Activated naive CD8-positive, alpha-beta T cell treated with anti-CD3 and anti-CD28 coated beads, Interleukin-2, amount 50 U/mL, for 24 hours (primary cell): Measurements from ENCODE around the gene UGP2.
"Not testable (repeated sequence)": the region's sequence is repeated elsewhere in the genome, so short reads cannot be mapped to it uniquely, and the experiment has no call there.

Experiments
- ATAC-seq: fragments of 150-1000 bp; cut with Tn5 transposase; one replicate; pipeline ENCODE4 v1.10.0; 2021
- DNase-seq: peaks from one replicate; pipeline ENCODE4 v3.0.0; 2021
- H3K27ac Mint-ChIP-seq: one replicate; pipeline ENCODE4 v1.8.0; 2021; ENCODE audit warnings: mild to moderate bottlenecking, mixed read lengths
- H3K27me3 Mint-ChIP-seq: one replicate; pipeline ENCODE4 v1.8.0; 2021; ENCODE audit warnings: mixed read lengths
- H3K36me3 Mint-ChIP-seq: one replicate; pipeline ENCODE4 v1.8.0; 2021; ENCODE audit warnings: low read depth, mixed read lengths
- H3K4me1 Mint-ChIP-seq: one replicate; pipeline ENCODE4 v1.8.0; 2021; ENCODE audit warnings: mixed read lengths
- H3K4me3 Mint-ChIP-seq: one replicate; pipeline ENCODE4 v1.8.0; 2021; ENCODE audit warnings: mild to moderate bottlenecking, moderate library complexity, mixed read lengths
- H3K9me3 Mint-ChIP-seq: one replicate; pipeline ENCODE4 v1.8.0; 2021; ENCODE audit warnings: mixed read lengths

Gene UGP2

DNA sequence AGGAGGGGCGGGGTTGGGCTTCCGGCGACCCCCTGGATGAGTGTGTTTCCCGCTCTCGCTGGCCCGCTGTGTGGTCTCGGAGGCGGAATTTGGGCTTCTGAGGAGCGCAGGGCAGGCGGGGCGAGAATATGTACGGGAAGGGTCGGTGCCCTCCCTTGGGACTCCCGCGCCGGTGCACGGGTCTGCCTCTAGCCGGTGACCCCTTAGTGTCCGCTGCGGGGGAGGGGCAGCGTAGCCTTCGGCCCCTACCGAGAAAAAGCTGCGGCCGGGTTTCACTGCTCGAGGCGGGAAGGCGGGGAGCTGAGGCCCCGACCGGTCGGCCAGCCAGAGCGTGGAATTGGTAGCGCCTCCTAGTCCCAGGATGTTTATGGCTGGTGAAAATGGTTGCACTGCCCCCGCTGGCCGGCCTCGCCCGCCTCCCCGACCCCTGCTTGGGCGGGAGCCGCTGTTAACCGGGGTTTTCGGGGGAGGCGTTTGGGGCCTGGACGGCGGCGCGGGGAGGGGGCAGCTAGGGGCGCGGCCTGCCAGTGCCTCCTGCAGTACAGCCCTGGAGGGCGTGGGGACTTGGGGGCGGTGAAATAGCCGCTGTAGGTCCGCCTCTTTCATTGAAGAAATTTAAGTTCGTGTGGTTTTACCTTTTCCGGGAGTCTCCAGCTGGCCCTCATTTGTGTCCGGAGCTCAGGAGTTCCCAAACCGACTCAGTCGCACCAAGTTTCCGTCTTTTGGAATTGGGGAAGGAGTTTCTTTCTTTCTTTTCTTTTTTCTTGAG is at the start of gene UGP2:
TSS of gene UGP2 (plus strand) at position 643 of the 769 bp plus-strand sequence. CDS start 290 bp downstream, outside the sequence.
- H3K9me3 Mint-ChIP-seq, result no peaks in the 10 kb centered on the region
- peak; percentile 84 for DNase-seq
- peaks cover 48% of the 10 kb centered on the region for H3K4me1 Mint-ChIP-seq
- peak within 1 kb of the TSS; percentile 92 for H3K4me3 Mint-ChIP-seq
- H3K27ac Mint-ChIP-seq, result peak within 1 kb of the TSS; percentile 94
- peak; percentile 78 for ATAC-seq
- H3K27me3 Mint-ChIP-seq, result no peaks in the 10 kb centered on the region
- peaks cover 10% of the 10 kb centered on the region for H3K36me3 Mint-ChIP-seq

DNA sequence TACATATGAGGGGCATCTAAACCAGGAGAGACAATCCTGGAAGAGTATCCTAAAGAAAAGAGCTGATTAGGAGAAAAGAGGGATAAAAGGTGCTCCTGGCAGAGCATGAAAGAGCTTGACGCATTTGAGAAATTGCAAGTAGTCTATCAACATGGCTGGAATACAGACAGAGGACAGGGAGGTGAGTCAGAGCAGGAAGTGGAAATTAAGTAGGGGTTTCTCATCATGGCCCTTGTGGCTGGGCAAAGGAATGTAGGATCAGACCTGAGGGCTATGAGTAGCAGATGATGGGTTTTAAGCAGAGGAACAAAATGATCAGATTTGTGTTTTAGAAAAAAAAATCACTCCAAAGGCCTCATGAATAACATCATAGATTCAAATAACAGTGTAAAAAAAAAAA is 49.2 kb upstream of the UGP2 start:
- H3K27me3 Mint-ChIP-seq, result no peaks in the 10 kb centered on the region
- H3K4me3 Mint-ChIP-seq, result no peak overlapping the region
- peaks cover 7% of the 10 kb centered on the region for H3K9me3 Mint-ChIP-seq
- H3K4me1 Mint-ChIP-seq, result peaks cover 20% of the 10 kb centered on the region
- DNase-seq (peak; percentile 11), ATAC-seq (peak; percentile 86)
- H3K27ac Mint-ChIP-seq, result peak overlapping the region; percentile 19
- H3K36me3 Mint-ChIP-seq, result no peaks in the 10 kb centered on the region

DNA sequence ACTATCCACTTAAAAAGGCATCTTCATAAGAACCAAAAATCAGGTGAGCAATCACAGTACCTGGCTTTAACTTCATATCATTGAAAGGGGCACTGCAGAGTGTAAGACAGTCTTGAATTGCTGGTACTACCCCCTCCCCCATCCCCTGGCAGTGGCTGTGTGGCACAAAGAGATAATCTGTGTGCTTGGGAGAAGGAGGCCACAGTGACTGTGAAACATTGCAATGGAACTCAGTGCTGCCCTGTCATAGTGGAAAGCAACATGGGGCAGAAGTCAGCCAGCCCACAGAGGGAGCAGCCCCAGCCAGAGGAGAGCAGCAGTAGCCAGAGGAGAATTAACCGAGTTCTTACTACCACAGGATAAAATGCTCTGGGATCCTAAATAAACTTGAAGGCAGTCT is 45.3 kb upstream of the UGP2 start:
- Mint-ChIP-seq H3K27me3 (no peaks in the 10 kb centered on the region), H3K27ac (no peak overlapping the region), H3K9me3 (peaks cover 7% of the 10 kb centered on the region), H3K4me1 (peaks cover 11% of the 10 kb centered on the region), H3K36me3 (no peaks in the 10 kb centered on the region), H3K4me3 (no peak overlapping the region)
- ATAC-seq (no peak), DNase-seq (no peak)

DNA sequence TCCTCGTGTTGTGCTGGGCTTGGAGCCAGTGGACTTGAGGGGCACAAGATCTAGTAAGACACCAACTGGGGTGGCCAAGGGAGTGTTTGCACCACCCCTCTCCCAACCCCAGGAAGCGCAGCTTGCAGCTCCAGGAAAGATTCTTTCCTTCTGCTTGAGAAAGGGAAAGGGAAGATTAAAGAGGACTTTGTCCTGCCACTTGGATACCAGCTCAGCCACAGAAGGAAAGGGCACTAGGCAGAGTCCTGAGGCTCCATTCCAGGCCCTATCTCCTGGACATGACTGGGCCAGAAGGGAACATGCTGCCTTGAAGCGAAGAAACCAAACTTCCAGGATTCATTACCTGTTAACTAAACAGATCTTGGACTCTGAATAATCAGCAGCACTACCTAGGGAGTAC is 44.9 kb upstream of the UGP2 start:
- Mint-ChIP-seq H3K9me3 (peaks cover 7% of the 10 kb centered on the region), H3K27ac (no peak overlapping the region)
- no peak for ATAC-seq

DNA sequence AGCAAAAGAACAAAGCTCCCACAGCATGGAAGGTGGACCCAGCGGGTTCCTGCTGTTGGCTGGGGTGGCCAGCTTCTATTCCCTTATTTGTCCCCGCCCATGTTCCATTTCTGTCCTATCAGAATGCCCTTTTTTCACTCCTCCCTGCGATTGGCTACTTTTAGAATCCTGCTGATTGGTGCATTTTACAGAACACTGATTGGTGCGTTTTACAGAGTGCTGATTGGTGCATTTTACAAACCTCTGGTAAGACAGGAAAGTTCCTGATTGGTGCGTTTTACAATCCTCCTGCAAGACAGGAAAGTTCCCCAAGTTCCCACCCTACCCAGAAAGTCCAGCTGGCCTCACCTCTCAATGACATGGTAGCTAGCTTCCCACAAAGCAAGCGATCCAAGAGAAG is 40.2 kb upstream of the UGP2 start:
- no peak for ATAC-seq
- no peak overlapping the region for H3K4me3 Mint-ChIP-seq
- DNase-seq, result no peak
- H3K9me3 Mint-ChIP-seq, result peaks cover 3% of the 10 kb centered on the region
- H3K27me3 Mint-ChIP-seq, result no peaks in the 10 kb centered on the region
- no peaks in the 10 kb centered on the region for H3K36me3 Mint-ChIP-seq
- no peaks in the 10 kb centered on the region for H3K4me1 Mint-ChIP-seq
- H3K27ac Mint-ChIP-seq, result no peak overlapping the region

More for the DNA sequence above, 44.9 kb upstream of the UGP2 start:
- no peaks in the 10 kb centered on the region for H3K36me3 Mint-ChIP-seq
- H3K4me3 Mint-ChIP-seq, result no peak overlapping the region
- no peaks in the 10 kb centered on the region for H3K27me3 Mint-ChIP-seq
- no peak for DNase-seq
- H3K4me1 Mint-ChIP-seq, result peaks cover 11% of the 10 kb centered on the region

DNA sequence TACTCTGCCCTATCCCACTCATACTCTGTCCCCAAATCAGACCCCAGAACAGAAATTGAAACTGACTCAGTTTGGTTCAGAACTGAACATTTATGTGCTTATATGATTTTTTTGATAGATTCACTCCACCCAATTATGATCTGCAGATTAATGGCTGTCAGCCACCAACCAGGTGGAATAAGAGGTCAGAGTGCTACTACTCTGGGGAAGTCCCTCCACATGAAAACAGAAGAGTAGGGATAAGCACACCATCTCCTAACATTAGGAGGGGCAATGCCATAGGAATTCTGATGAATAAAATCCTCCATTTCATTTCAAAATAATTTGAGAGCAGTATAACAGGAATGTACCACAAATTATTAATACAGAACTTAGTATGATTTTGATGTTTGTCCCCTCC is 36.3 kb upstream of the UGP2 start:
- Mint-ChIP-seq H3K4me1 (no peaks in the 10 kb centered on the region), H3K9me3 (peaks cover 3% of the 10 kb centered on the region), H3K4me3 (no peak overlapping the region), H3K36me3 (no peaks in the 10 kb centered on the region), H3K27ac (no peak overlapping the region), H3K27me3 (no peaks in the 10 kb centered on the region)
- no peak for DNase-seq
- no peak for ATAC-seq

DNA sequence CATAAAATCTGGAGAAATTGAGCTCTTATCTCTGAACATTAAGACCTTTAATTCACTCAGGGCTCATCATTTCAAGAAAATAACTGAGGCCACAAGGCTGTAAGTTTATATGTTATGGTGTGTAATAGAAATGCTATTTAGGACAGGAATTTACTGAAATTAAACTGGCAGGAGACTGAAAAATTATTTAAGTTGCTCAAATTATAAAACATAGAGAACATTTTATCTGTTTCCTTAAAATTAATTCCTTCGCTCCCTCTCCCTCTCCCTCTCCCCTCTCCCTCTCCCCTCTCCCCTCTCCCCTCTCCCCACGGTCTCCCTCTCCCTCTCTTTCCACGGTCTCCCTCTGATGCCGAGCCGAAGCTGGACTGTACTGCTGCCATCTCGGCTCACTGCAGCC is 33.7 kb upstream of the UGP2 start:
- H3K36me3 Mint-ChIP-seq, H3K9me3 Mint-ChIP-seq, DNase-seq, ATAC-seq, H3K4me3 Mint-ChIP-seq, H3K4me1 Mint-ChIP-seq, H3K27ac Mint-ChIP-seq, H3K27me3 Mint-ChIP-seq: not testable (repeated sequence)

DNA sequence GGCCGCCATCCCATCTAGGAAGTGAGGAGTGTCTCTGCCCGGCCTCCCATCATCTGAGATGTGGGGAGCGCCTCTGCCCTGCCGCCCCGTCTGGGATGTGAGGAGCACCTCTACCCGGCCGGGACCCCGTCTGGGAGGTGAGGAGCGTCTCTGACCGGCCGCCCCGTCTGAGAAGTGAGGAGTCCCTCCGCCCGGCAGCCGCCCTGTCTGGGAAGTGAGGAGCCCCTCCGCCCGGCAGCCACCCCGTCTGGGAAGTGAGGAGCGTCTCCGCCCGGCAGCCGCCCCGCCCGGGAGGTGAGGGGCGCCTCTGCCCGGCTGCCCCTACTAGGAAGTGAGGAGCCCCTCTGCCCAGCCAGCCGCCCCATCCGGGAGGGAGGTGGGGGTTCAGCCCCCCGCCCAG is 32.8 kb upstream of the UGP2 start:
- H3K27me3 Mint-ChIP-seq, H3K4me3 Mint-ChIP-seq, H3K4me1 Mint-ChIP-seq: not testable (repeated sequence)

DNA sequence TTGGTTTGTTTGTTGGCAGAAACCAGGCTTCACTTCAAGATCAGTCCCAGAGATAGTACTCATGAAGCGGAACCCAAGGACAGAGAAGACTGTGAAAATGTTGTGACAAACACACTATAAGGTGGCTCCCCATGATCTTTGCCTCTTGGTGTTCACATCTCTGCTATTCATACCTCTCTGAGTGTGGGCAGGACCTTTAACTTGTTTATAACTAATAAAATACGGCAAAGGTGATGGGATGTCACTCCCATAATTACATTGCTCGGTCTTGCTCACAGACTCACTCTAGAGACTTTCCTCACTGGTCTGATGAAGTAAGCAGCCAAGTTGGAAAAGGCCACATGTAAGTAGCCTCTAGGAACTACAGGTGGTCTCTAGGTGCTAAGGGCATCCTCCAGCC is 30.6 kb upstream of the UGP2 start:
- no peak overlapping the region for H3K4me3 Mint-ChIP-seq
- peaks cover 2% of the 10 kb centered on the region for H3K9me3 Mint-ChIP-seq
- no peak for DNase-seq
- no peaks in the 10 kb centered on the region for H3K4me1 Mint-ChIP-seq
- H3K36me3 Mint-ChIP-seq, result no peaks in the 10 kb centered on the region
- no peaks in the 10 kb centered on the region for H3K27me3 Mint-ChIP-seq
- no peak for ATAC-seq
- no peak overlapping the region for H3K27ac Mint-ChIP-seq

More for the DNA sequence above, 32.8 kb upstream of the UGP2 start:
- not testable (repeated sequence) for H3K36me3 Mint-ChIP-seq, ATAC-seq, H3K27ac Mint-ChIP-seq, H3K9me3 Mint-ChIP-seq, DNase-seq

DNA sequence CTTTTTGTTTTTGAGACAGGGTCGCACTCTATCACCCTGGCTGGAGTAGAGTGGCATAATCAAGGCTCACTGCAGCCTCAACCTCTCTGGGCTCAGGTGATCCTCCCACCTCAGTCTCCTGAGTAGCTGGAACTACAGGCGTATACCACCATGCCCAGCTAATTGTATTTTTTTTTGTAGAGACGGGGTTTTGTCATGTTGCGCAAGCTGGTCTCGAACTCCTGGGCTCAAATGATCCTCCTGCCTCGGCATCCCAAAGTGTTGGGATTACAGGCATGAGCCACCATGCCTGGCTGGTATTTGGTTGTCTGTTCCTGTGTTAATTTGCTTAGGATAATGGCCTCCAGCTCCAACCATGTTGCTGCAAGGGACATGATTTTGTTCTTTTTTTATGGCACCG is 29.8 kb upstream of the UGP2 start:
- not testable (repeated sequence) for H3K27ac Mint-ChIP-seq, H3K4me1 Mint-ChIP-seq, H3K27me3 Mint-ChIP-seq, H3K4me3 Mint-ChIP-seq, DNase-seq, H3K9me3 Mint-ChIP-seq, H3K36me3 Mint-ChIP-seq, ATAC-seq

DNA sequence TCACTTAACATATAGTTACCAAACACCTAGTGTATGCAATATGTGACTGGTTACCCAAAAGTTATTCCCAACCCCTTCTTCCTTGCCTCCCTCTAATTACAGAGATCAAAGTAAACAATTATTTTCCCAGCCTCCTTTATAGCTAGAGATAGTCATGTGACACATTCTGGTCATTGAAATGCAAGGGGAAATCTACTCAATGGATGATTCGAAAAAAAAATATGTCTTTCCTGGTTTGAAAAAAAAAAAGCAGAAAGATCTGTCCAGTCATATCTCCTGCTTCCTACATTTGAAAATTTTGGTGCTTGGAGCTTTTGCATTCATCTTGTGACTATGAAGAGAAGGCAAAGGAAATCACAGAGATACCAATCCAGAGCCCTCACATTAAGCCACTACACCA is 27.6 kb upstream of the UGP2 start:
- Mint-ChIP-seq H3K4me3 (no peak overlapping the region), H3K27ac (no peak overlapping the region), H3K36me3 (no peaks in the 10 kb centered on the region), H3K27me3 (no peaks in the 10 kb centered on the region), H3K4me1 (no peaks in the 10 kb centered on the region), H3K9me3 (no peaks in the 10 kb centered on the region)
- DNase-seq (no peak), ATAC-seq (no peak)

DNA sequence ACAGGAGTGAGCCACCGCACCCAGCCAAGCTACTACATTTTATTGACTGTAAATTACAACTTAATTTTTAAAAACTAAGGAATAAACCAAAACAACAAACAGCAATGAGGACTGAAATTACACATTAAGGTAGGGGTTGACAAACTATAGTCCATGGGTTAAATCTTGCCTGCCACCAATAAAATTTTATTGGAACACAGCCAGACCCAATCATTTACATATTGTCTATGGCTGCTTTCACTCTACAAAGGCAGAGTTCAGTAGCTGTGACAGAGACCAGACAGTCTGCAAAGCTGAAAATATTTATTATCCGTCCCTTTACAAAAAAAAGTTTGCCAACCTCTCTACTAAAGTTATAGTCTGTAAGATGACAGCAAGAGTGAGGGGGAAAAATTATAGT is 24.3 kb upstream of the UGP2 start:
- Mint-ChIP-seq H3K9me3 (no peaks in the 10 kb centered on the region), H3K4me1 (no peaks in the 10 kb centered on the region), H3K27ac (no peak overlapping the region), H3K4me3 (no peak overlapping the region), H3K27me3 (no peaks in the 10 kb centered on the region), H3K36me3 (no peaks in the 10 kb centered on the region)
- ATAC-seq (no peak), DNase-seq (no peak)

DNA sequence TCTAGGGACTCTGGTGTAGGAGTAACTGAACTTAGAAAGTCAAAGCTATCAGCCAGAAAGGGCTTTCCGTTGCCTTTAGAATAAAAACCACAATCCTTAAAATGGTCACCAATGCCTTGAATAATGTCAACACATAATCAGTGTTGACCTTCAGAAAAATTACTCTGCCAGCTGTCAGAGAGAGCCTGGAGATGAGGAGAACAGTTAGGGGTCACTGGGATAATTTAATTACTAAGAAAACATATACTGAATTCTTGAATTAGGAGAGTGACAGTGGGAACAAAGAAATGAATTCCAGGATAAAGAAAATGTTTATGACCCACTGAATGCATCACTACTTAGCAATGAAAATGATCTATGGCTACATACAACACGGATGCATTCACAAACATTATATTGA is 23.4 kb upstream of the UGP2 start:
- Mint-ChIP-seq H3K4me3 (no peak overlapping the region), H3K9me3 (no peaks in the 10 kb centered on the region), H3K36me3 (no peaks in the 10 kb centered on the region), H3K27me3 (no peaks in the 10 kb centered on the region), H3K4me1 (no peaks in the 10 kb centered on the region), H3K27ac (no peak overlapping the region)
- no peak for DNase-seq
- ATAC-seq, result no peak

DNA sequence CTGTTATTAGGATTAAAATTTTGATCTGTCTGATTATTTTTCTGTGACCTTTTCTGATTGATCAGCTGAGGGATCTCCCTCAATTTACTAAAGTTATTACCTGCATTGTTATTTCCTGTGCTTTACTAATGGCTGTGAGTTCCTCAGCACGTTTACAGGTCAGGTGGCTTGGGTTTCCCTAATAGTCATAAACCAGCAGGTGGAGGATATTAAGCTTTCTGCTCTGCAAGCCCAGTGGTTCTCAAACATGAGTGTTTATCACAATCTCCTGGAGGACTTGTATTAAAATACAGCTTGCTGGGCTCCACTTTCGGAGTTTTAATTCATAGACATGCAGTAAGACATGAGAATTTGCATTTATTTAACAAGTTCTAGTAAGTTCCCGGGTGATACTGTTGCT is 22.4 kb upstream of the UGP2 start:
- Mint-ChIP-seq H3K4me1 (no peaks in the 10 kb centered on the region), H3K27ac (no peak overlapping the region), H3K36me3 (no peaks in the 10 kb centered on the region), H3K4me3 (no peak overlapping the region), H3K27me3 (peaks cover 2% of the 10 kb centered on the region), H3K9me3 (no peaks in the 10 kb centered on the region)
- ATAC-seq (no peak), DNase-seq (no peak)

DNA sequence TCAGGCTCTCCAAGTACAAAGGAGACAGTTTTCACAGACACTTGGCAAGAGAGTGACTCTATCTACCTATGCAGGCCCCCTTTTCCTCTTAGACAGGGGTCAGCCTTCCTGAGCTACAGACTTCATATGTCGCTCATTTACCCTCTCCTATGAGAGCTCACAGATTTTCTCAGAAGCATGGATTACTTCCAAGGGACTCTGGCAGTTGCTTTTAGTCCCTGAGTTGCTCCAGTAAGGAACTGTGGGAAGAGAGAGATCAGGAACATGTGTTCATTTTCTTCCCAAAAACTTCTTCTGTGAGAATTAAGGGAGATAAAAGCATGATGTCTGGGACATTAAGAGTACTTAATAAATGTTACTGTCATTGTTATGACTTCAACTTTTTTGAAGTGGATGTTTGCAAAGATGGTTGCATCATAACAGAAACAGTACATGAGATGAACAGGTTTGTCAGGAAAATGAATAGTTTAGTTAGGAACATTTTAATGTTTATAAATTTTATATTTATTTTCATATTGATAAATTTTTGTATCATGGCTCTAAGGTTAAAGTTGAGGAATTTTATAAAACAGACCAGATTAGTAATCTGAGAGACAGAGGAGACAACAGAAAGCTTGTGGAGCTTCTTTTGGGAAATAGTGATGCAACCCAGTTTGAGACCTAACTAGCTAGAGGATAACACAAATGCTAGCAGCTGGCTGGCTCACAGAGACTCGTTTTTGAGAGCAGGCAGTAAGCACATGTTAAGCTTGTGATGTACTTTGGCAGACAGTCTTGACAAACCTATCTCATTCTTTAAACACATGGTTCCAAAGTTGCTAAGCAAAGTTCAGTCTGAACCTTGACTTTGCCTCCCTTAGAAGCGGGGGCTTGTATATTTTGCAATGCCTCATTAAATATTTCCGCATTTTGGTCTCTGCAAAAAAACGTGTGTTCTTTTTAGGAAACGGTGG is 21.7 kb upstream of the UGP2 start:
- Mint-ChIP-seq H3K4me3 (no peak overlapping the region), H3K4me1 (no peaks in the 10 kb centered on the region), H3K27ac (no peak overlapping the region), H3K27me3 (peaks cover 2% of the 10 kb centered on the region), H3K9me3 (no peaks in the 10 kb centered on the region), H3K36me3 (no peaks in the 10 kb centered on the region)
- DNase-seq, result no peak
- no peak for ATAC-seq
